GM19193 (cell line): Measurements from ENCODE around the gene LRGUK.

Experiments
- POLR2A ChIP-seq: IDR thresholded peaks from 4 replicates; pipeline ENCODE4 v1.6.1; 2011; ENCODE audit not compliant: insufficient read depth, insufficient read length; ENCODE audit errors: extremely low read depth

LRGUK gene

DNA sequence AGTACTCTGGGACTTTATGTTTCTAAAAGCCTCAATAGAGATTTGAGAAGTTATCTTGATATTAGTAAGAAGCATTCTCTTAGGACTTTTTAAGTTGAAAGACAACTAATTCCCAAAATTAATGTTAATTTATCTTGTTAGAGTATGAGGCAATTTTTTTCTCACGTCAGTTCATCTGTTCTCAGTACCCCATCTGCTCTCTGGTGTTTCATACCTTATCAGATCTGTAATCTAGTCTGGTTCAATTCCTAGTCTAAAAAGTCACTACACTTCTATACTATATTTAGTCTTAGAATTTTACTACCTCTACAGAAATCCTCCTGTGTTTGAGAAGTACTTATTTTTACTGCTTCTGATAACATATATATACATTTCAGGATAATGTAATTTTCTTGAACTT, 66.1 kb downstream of the LRGUK start:
- no peak for TF ChIP-seq POLR2A

DNA sequence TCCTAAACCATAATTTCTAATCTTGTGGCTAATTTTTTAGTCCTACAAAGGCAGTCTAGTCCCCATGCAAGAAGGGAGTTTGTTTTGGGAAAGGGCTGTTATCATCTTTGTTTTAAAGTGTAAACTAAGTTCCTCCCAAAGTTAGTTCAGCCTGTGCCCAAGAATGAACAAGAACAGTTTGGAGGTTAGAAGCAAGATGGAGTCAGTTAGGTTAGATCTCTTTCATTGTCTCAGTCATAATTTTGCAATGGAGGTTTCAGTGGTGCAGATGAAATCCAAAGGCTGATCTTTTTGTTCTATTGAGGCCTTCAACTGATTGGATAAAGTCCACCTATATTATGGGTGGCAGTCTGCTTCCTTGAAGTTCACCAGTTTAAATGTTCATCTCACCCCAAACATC, 68.1 kb downstream of the LRGUK start:
- TF ChIP-seq POLR2A: no peak

DNA sequence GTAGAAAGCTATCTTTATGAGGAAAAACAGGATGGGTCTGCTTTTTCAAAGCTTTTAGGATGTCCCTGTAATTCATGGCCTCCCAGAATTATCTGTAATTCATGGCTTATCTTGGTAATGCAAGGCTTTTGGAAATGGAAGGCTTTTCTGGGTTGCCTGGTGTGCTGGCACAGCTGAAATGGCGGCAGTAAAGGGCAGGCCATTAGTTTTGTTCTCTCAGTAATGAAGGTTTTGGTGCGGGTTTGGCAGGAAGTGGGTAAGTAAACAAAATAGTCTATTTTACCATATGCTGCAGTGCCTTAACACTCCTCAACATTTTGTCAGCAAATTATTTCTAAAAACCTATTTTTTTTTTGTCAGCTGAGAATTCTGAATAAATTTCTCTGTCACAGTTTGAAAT, 69.3 kb downstream of the LRGUK start:
- no peak for TF ChIP-seq POLR2A

DNA sequence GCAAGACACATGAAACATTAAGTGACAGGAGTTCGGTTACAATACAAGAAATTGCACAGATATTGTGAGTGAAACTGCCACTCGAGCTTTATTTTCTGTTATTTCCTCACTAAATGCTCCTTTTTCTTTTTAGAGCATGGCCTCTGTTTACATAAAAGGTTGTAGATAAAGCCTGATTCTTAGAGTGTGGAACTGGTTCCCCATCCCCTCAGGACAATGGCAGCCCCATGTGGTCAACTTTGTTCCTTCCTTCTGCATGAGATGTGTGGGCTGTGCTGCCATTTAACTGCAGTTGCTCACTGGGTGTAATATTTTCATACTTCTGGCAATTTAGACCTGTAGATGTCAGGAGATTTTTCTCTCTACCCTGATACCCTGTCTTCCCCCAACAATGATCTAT, 70.2 kb downstream of the LRGUK start:
- TF ChIP-seq POLR2A: no peak

DNA sequence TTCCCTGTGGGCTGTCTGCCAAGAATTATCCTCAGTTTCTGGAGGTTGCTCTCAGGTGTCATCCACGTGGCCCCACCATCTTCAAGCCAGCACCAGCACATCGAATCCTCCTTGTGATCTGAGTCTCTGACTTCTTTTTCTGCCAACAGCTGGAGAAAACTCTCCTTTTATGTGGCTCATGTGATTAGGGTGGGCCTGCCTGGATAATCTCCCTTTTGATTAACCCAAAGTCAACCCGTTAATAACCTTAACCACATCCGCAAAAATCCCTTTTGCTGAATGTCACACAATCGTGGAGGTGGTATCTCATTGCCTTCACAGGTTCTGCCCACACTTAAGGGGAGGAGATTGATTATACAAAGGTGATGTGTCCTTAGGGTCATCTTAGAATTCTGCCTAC, 73.8 kb downstream of the LRGUK start:
- TF ChIP-seq POLR2A: no peak

DNA sequence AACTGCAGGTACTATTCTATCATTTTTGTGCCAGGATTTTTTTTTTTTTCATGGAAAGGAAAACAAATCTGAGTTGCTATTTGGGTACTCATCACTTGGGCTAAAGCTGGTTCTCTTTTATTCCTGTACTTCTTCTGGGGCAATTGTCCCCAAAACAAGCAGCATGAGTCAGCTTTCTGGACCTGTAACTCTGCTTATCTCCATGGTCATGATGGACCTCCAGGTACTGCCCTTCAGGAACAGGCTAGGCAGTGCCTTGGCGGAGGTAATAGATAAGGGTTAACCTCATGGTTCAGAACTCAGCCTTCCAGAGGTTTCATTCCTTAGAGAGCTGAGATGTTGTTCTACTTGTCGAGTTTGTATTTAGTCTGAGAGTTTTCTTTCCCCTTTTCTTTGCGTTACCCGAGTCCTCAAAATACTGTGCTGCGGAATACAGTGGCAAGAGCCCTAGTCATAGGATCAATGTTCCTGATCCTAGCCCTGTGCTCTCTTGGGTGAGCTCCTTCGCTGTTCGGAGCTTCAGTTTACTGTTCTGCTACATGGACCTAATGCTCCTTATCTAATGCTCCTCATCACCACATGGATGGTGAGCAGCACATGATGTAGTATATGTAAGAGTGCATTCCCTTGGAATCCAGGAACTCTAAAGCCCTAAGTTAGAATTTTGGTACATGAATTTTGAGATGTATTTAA, 74.6 kb downstream of the LRGUK start:
- no peak for TF ChIP-seq POLR2A

DNA sequence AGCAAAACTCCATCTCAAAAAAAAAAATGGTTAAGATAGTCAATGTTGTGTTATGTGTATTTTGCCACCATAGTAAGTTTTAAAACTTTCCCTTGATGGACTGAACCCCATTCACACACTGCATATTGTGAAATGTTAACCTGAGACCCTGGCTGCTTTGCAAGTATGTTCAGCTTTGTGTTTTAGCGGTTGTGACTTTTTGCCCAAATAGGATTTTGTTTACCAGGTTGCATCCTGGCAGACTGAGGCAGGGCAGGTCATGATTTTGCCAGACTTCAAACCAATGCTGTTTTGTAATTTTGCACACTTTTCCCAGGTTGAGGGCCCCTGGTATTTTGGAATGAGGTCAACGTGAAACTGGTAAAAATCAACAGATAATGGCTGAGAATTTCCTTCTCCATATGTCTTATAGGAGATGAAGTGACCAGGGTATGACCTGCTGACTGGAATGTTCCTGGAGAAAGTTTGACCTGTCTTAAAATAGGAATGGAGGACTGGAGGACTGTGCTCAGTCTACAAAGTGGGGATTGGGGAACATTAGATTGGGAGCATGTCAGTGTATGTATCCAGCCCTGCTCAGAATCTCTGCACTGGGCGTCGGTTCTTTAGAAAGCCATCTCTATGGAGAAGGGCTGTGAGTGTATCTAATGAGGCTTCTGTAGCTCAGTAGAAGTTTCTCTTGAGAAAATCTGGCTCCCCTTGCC, 76.2 kb downstream of the LRGUK start:
- no peak for TF ChIP-seq POLR2A

DNA sequence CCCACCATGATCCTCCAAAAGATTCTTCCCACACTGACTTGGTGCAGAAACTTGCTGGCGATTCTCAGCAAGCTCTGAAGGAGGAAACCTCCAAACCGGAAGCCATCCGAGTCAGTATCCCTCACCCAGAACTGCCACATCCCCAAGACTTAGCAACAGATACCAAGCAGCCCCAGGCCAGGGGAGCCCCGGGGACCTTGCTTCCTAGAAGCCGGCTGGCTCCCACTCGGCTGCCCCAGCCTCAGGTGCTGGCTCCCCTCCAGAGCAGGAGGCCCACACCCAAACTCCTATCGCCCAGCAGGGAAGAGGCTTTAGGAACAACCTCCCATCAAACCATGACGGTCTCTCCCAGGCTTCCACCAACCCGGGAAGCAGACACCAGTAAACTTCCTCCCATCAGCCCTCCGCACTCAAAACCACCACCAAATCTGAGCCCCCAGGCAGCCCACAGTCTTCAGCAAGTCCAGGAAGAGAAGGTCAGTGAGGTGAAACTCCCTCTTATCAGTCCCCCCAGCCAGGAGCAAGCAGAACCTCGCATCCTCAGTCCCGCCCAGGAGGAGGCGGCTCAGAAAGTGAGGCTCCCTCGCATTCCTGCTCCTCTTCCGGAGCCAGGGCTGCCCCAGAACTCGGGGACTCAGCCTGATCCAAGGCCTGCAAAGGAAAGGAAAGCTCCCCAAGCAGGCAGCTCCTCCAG, 82.3 kb downstream of the LRGUK start:
- no peak for TF ChIP-seq POLR2A

DNA sequence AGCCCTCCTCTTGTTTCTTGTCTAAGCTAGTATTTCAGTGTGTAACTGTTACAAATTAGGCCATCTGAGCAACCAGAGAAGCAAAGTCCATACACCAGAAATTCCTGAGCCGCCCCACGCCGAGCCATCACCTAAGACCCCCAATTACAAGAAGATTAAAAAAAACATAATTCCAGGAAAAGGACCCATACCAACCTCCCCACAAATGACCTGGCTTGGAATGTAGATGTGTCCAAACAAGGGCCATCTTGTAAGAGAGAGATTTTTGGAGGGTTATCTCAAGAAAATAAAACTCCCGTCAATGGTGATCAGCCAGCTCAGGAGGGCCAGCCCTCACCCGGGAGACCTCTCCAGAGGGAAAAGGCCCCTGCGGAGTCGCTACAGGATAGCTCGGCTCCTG, 83.1 kb downstream of the LRGUK start:
- TF ChIP-seq POLR2A: no peak

DNA sequence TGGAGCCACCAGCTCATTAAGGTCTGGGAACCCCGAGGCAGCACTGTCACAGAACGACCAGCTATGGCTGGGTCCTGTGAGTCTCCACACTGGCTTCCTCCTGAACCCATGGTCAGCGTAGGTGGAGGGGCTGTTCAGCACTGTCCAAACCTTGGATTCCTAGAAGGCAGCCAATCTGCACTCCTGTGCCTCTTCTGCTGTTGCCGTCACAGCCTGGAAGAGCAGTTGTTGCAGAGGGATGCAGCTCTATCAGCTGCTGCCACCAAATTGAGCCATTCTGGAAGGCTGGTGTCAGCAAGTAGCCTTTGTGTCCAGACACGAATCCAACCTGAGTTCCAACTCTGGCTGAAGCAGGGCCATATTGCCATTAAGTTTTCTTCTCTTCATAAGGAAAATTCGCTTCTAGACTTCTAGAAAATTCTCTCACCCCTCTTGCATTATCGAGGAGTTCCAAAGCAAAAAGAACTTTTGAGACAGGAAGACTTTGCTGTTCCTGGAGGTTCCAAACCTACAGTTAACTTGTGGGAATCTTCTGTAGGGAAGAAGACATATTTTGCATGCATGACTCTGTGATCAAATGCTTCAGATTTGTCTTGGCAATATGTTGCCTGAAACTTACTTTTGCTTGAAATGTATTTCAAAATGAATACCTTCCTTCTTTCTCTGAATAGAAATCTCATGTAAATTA, 84.0 kb downstream of the LRGUK start:
- no peak for TF ChIP-seq POLR2A

DNA sequence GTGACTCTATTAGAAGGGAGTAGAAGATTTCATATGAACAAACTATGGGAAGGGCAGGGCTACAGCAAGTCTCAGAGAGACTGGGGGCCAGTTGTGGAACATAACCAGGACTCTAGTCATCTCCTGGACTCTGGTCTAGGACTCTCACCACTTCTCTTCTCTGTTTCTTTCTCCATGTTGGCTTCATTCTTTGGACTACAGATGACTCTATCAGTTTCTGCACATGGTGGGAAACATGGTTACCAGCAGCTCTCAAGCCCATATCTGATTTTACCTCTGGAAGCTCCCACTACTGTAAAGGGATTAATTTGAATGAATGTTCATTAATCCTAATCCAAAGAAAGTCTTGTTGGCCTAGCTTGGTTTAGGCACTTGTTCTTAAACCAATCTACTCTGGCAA, 84.7 kb downstream of the LRGUK start:
- no peak for TF ChIP-seq POLR2A

DNA sequence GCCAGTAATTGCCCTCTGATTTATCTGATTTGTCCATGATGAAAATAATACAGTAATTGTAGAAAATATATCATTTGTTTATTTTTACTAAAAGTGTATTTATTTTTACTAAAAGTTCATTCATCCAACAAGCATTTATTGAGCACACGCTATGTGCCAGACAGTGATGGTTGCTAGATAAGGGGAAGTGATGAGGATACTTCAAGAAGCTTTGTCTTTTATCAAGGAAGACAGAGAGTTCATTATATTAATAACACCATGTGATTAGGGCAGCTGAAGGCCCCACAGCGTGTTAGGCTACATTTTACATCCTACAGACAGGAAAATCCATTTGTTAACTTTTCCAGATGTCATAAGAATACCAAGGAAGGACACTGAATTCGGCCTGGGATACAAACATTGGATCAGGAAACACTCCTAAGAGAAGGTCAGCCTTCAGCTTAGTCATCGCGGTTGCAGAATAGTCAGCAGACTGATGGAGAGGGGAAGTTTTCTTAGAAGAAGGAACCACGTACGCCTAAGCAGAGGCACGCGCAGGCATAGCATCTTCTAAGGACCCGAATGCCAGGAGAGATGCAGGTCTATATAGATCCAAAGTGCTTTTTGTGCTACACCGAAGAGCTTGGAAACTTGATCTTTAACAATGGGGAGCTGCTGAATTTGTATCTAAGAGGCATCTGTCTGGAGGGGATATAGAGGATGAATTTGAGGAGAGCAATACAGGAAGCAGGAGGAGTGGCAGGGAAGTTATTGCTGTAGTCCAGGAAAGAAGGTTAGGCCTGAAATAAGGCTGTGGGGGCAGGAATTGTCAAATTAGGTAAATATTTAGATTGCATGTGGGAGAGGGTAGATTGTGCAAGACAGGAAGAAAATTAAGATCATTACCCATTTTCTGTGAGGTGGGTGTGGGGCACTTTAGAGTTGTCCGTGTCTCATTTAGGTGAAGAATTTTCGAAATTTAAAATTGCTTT, 85.7 kb downstream of the LRGUK start:
- no peak for TF ChIP-seq POLR2A

DNA sequence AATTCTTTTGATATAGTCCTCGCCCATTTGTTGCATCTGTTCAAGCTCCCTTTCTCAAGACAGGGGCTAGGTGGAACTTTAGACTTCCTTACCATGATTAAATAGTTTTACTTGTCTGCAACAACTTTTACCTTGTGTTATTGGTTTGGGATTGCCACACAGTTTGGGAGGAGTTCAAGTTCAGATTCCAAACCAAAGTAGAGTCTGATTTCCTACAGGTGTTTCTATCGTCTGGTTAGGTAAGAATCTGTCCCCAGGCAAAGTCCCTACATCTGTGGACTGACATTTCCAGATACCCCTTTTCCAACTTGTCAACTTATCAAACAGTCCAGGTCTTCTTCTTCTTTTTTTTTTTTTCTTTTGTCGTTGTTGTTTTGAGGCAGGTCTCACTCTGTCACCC, 93.1 kb downstream of the LRGUK start:
- TF ChIP-seq POLR2A: no peak

DNA sequence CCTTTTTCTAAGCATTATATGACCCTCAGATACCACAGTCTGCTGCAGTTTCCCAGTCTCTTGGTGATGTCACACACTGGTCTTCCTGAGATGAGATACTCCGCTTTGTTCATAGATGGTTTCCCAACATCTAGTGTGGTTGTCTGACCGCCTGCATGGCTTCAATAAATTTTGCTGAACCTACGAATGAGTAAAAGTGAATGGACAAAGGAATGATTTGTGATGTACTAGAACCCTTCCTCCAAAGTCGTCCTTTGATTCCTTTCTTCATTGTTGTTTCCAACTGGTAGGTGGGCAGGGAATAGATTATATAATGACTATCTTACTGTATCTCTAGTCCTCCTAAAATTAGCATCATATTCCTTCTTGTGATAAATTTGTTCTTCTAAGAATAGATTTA, 107.1 kb downstream of the LRGUK start:
- no peak for TF ChIP-seq POLR2A

DNA sequence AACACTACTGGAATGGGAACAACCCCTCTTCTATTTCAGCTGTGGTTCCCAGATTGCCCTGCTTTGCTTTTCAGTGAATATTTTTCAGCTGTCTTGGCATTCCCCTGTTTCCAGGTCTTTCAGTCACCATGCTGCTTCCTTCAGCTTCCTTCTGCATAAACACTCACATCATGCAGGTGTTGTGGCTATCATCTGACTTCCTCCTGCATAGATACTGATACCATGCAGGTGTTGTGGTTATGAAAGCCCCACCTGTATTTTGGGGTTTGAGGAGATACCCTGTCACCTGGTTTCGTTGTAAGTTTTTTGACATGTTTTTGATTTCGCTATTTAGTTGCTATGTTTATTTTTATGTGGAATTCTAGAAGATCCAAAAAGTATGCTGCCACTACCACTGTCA, 118.1 kb downstream of the LRGUK start:
- TF ChIP-seq POLR2A: no peak

DNA sequence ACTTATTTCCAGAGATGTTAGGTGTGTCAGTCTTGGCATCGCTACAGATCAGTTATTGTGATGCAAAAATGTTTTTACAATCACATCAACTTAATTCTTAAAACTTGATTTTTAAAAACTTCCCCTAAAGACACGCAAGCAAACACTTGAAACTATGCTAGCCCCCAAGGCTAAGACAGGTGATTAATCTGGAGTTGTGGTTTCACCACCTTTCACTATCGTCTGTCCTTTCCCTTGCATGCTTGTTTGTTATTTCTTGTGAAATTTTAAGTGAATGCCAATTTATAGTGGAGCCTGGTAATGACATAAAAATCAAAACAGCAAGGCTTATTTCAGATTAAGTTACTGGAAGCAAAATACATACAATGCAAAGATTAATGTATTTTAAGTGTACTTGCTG, 119.2 kb downstream of the LRGUK start:
- no peak for TF ChIP-seq POLR2A
